ENCODE results near the gene ICAM4.

DNA sequence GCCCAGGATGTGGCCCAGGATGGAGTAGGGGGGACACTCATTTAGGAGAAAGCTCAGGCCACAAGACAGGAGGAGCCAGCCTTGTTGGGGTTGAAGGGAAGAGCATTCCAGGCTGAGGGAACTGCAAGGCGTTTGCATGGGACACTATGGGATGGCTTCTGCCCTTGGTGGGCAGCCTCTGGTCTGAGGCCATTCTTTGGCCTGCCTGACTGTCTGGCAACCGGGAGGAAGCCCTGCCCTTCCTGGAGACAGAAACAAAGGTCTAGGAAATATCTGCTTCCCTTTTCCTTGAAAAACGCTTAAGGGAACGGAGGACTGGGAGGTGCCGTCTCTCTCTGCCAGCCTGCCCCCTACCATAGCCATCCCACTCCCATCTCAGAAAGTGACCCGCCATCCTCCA lies 18.7 kb upstream of the ICAM4 start:
- TF ChIP-seq EZH2 (IDR thresholded peaks at IDR 0.05; ENCODE audit: insufficient read depth, poor library complexity, severe bottlenecking) (no peak), EZH2phosphoT487 (IDR thresholded peaks at IDR 0.05; ENCODE audit: insufficient read depth, low read depth) (no peak)
